ENCODE results near the gene KDM5A. TPM values are rescaled to one million over a fixed set of nuclear protein-coding genes. Genes with fewer than 3 reads are reported as not detected.

KDM5A gene
- polyA plus RNA-seq, 1 donor (not counting 4 experiments of a cell fraction or from before 2014, with no cell fraction given) = 14.5 TPM

- Histone ChIP-seq H3K4me3 (ENCODE audit: control insufficient read depth in 2 of 3, extremely low read depth in 1 of 3, insufficient read depth in 2 of 3, low read depth in 1 of 3, low read length in 3 of 3) (no peak overlapping the region), H3K4me2 (ENCODE audit: control insufficient read depth, extremely low read depth, insufficient read depth, low read depth, low read length) (no peak overlapping the region), H3K9ac (ENCODE audit: control insufficient read depth, extremely low read depth, insufficient read depth, low read length) (no peak overlapping the region), H3K79me2 (ENCODE audit: control insufficient read depth, insufficient read depth, low read length) (no peaks in the 10 kb centered on the region), H2AFZ (ENCODE audit: control insufficient read depth, low read length) (no peak overlapping the region), H3K4me1 (ENCODE audit: control insufficient read depth, extremely low read depth, insufficient read depth, low read length) (no peaks in the 10 kb centered on the region), H3K9me3 (ENCODE audit: control insufficient read depth, low read depth, low read length) (no peaks in the 10 kb centered on the region), H3K9me1 (ENCODE audit: control insufficient read depth, extremely low read depth, insufficient read depth, low read length) (no peaks in the 10 kb centered on the region), H4K20me1 (ENCODE audit: control insufficient read depth, extremely low read depth, insufficient read depth, low read length) (no peaks in the 10 kb centered on the region), H3K27me3 (ENCODE audit: control insufficient read depth, extremely low read depth, insufficient read depth, low read length) (peaks cover 3% of the 10 kb centered on the region), H3K27ac (ENCODE audit: control insufficient read depth, insufficient read depth, low read length) (no peak overlapping the region), H3K36me3 (ENCODE audit: control insufficient read depth in 2 of 2, extremely low read depth in 1 of 2, insufficient read depth in 2 of 2, low read length in 2 of 2) (no peaks in the 10 kb centered on the region)
- DNase-seq (ENCODE audit: low read depth, low spot score) (no peak), FAIRE-seq (no peak)
- dilution Hi-C loops (cut with MboI; ENCODE audit: extremely low pct_ligation_motif_present, low sequenced_read_pairs) = no loop called here
- no peak for TF ChIP-seq EZH2 (IDR thresholded peaks at IDR 0.05; ENCODE audit: low read length)
- TF ChIP-seq, protein P1, sequence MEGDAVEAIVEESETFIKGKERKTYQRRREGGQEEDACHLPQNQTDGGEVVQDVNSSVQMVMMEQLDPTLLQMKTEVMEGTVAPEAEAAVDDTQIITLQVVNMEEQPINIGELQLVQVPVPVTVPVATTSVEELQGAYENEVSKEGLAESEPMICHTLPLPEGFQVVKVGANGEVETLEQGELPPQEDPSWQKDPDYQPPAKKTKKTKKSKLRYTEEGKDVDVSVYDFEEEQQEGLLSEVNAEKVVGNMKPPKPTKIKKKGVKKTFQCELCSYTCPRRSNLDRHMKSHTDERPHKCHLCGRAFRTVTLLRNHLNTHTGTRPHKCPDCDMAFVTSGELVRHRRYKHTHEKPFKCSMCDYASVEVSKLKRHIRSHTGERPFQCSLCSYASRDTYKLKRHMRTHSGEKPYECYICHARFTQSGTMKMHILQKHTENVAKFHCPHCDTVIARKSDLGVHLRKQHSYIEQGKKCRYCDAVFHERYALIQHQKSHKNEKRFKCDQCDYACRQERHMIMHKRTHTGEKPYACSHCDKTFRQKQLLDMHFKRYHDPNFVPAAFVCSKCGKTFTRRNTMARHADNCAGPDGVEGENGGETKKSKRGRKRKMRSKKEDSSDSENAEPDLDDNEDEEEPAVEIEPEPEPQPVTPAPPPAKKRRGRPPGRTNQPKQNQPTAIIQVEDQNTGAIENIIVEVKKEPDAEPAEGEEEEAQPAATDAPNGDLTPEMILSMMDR (optimal IDR thresholded peaks at IDR 0.05 in 1 of 3, IDR thresholded peaks at IDR 0.05 in 1 of 3, conservative IDR thresholded peaks at IDR 0.05 in 1 of 3; ENCODE audit: extremely low read depth in 1 of 3, insufficient read depth in 2 of 3, low read length in 3 of 3) = no peak
These were observed 115.7 kb downstream of the KDM5A start for GRCh38 chr12:273382-273781.

DNA sequence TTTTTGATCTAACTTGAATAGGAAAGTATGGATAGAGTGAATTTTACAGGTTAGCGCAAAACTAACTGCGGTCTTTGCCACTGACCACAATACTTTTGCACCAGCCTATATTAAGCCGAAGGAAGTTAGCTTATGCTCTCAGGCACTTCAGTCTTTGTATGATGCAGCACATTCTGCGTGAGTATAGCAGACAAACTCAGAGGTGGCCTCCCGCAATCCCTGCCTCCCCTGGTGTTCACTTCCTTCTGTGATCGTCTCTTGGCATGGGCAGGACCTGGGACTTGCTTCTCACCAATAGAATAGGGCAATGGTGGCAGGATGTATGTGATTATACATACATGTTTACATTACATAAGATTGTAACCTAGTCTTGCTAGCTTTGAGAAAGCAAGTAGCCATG lies 116.2 kb downstream of the KDM5A start:
- no peaks in the 10 kb centered on the region for H3K4me1 ChIP-seq (ENCODE audit: control insufficient read depth, extremely low read depth, insufficient read depth, low read length)
- no peak overlapping the region for H3K9ac ChIP-seq (ENCODE audit: control insufficient read depth, extremely low read depth, insufficient read depth, low read length)
- H3K79me2 ChIP-seq (ENCODE audit: control insufficient read depth, insufficient read depth, low read length) = no peaks in the 10 kb centered on the region
- no peak overlapping the region for H3K4me3 ChIP-seq (ENCODE audit: control insufficient read depth in 2 of 3, extremely low read depth in 1 of 3, insufficient read depth in 2 of 3, low read depth in 1 of 3, low read length in 3 of 3)
- FAIRE-seq (no peak), DNase-seq (ENCODE audit: low read depth, low spot score) (no peak)
- peaks cover 3% of the 10 kb centered on the region for H3K27me3 ChIP-seq (ENCODE audit: control insufficient read depth, extremely low read depth, insufficient read depth, low read length)
- no peaks in the 10 kb centered on the region for H3K36me3 ChIP-seq (ENCODE audit: control insufficient read depth in 2 of 2, extremely low read depth in 1 of 2, insufficient read depth in 2 of 2, low read length in 2 of 2)
- H3K4me2 ChIP-seq (ENCODE audit: control insufficient read depth, extremely low read depth, insufficient read depth, low read depth, low read length) = no peak overlapping the region
- no peaks in the 10 kb centered on the region for H3K9me3 ChIP-seq (ENCODE audit: control insufficient read depth, low read depth, low read length)
- no peak overlapping the region for H3K27ac ChIP-seq (ENCODE audit: control insufficient read depth, insufficient read depth, low read length)
- no peaks in the 10 kb centered on the region for H4K20me1 ChIP-seq (ENCODE audit: control insufficient read depth, extremely low read depth, insufficient read depth, low read length)
- dilution Hi-C loops (cut with MboI; ENCODE audit: extremely low pct_ligation_motif_present, low sequenced_read_pairs) = no loop called here
- no peaks in the 10 kb centered on the region for H3K9me1 ChIP-seq (ENCODE audit: control insufficient read depth, extremely low read depth, insufficient read depth, low read length)
- no peak for TF ChIP-seq EZH2 (IDR thresholded peaks at IDR 0.05; ENCODE audit: low read length)
- TF ChIP-seq, protein P1 (optimal IDR thresholded peaks at IDR 0.05 in 1 of 3, IDR thresholded peaks at IDR 0.05 in 1 of 3, conservative IDR thresholded peaks at IDR 0.05 in 1 of 3; ENCODE audit: extremely low read depth in 1 of 3, insufficient read depth in 2 of 3, low read length in 3 of 3) = no peak
- no peak overlapping the region for H2AFZ ChIP-seq (ENCODE audit: control insufficient read depth, low read length)

Measured in keratinocyte (primary cell).